Adrenal gland (tissue), 12 donors: Measurements from ENCODE around the gene PEAK1. TPM values are rescaled to one million over a fixed set of nuclear protein-coding genes. Genes with fewer than 3 reads are reported as not detected.
A peak's percentile ranks its signal among the peaks of the same experiment; 100 is the strongest.

ENCODE experiments used
- DNase-seq, 7 donors: peaks; one replicate each; pipeline ENCODE4 v3.0.0-alpha.2; 2019 to 2020
- H3K27ac ChIP-seq, 5 donors: fragments of 200-600 bp; sonication (generic) in 4 of 5; 1 replicate in 3 of 5; 2 replicates in 2 of 5; pipeline versions ENCODE4 v1.5.1 to v1.8.0; 2016 to 2020; ENCODE audit warnings: mild to moderate bottlenecking in 1 of 5
- H3K27me3 ChIP-seq: fragments of 200-600 bp; 2 replicates; pipeline ENCODE4 v1.8.0; 2021
- H3K36me3 ChIP-seq, 2 donors: fragments of 200-600 bp; replicated peaks in 1 of 2; 1 replicate in 1 of 2; 2 replicates in 1 of 2; pipeline versions ENCODE4 v1.5.1 to v1.8.0; 2018 to 2022
- H3K4me1 ChIP-seq, 2 donors: fragments of 200-600 bp; replicated peaks in 1 of 2; 1 replicate in 1 of 2; 2 replicates in 1 of 2; pipeline versions ENCODE4 v1.5.1 to v1.8.0; 2018 to 2021
- H3K4me3 ChIP-seq, 4 donors: fragments of 200-600 bp; sonication (generic) in 3 of 4; one replicate each; pipeline ENCODE4 v1.5.1; 2016 to 2018
- H3K9me3 ChIP-seq, 3 donors: fragments of 200-600 bp; sonication (generic) in 1 of 3; replicated peaks in 1 of 3; 1 replicate in 2 of 3; 2 replicates in 1 of 3; pipeline versions ENCODE4 v1.5.1 to v1.8.0; 2016 to 2021
- CTCF ChIP-seq, 6 experiments: fragments of 450-650 bp in 4 of 6; fragments of 200-600 bp in 2 of 6; sonication (generic) in 1 of 6; IDR thresholded peaks; 1 replicate in 5 of 6; 2 replicates in 1 of 6; pipeline versions ENCODE4 v1.5.1 to v1.8.0; 2016 to 2021; ENCODE audit warnings: antibody characterized with exemption in 6 of 6, mild to moderate bottlenecking in 2 of 6, moderate library complexity in 1 of 6
- POLR2A ChIP-seq, 2 donors: fragments of 450-650 bp; IDR thresholded peaks; one replicate each; pipeline ENCODE4 v1.6.1; 2017; ENCODE audit warnings: antibody characterized with exemption in 2 of 2, mild to moderate bottlenecking in 2 of 2, moderate library complexity in 1 of 2
- WGBS, 4 donors: extraction: QIAGEN DNeasy Blood & Tissue Kit in 2 of 4; methylation state at CpG; one replicate each; pipeline versions ENCODE4 v1.1.5 to v1.1.7; 2013 to 2017; 5-methylcytosine and 5-hydroxymethylcytosine counted together
- intact Hi-C, 2 donors: fragments of 100-400 bp; cut with DNase I; formaldehyde crosslinking; loops; one replicate each; pipeline versions ENCODE4 v1.14.1 to v1.15.0; 2022 to 2023
- polyA plus RNA-seq, 3 donors: library from polyadenylated mRNA; stranded (reverse); fragments of 200-250 nt in 2 of 3; fragments of 350-450 nt in 1 of 3; fragmentation: Illumina TruSeq in 1 of 3; extraction: RNeasy Lipid Tissue Mini Kit (QIAGEN cat#74804) in 1 of 3; gene quantifications; one replicate each; pipeline ENCODE4 v1.2.3, GENCODE V29; 2013 to 2014
- total RNA-seq, 9 donors: library from RNA; depleted of rRNA in 4 of 9; stranded (reverse); fragments of >200 nt in 4 of 9; fragments of 120-200 nt in 1 of 9; fragmentation: NEBNext Ultra II Directional in 1 of 9; extraction: Animal tissue kit (Norgen Biotek cat#: 25700) in 1 of 9; gene quantifications; one replicate each; pipeline versions ENCODE4 v1.1.0 to v1.2.4, GENCODE V29; 2013 to 2023
- donor health status: healthy with polysubstance abuse.
- donor health status: Bipolar disorder and iron deficiency.
- donor health status: DM: yes; HTN: yes; CAD: no.
- donor health status: DM: no; HTN: no; CAD: no.
- donor health status: DM: no; HTN: no; CAD: no.
- donor health status: DM: yes; HTN: yes; CAD: no.

The PEAK1 gene
- total and polyA plus RNA-seq, 12 donors = 3.1 to 68.4 (median 26.4) TPM

GRCh38 chr15:77192451-77192850, 227.5 kb downstream of the PEAK1 start:
- DNase-seq = no peak
- WGBS, 4 donors = 90 to 92% (median 91%) methylated on average over 4 of the region's 4 CpGs
- peaks cover 0 to 11% of the 10 kb centered on the region in 2 donors for H3K4me1 ChIP-seq
- no peaks in the 10 kb centered on the region for H3K27me3 ChIP-seq
- H3K36me3 ChIP-seq = no peaks in the 10 kb centered on the region
- H3K4me3 ChIP-seq = no peak overlapping the region
- intact Hi-C loops = no loop called here
- H3K27ac ChIP-seq = no peak overlapping the region
- TF ChIP-seq CTCF (IDR thresholded peaks at IDR 0.05) = no peak
- TF ChIP-seq POLR2A (IDR thresholded peaks at IDR 0.05) = no peak
- no peaks in the 10 kb centered on the region for H3K9me3 ChIP-seq

GRCh38 chr15:77191230-77191834, 228.6 kb downstream of the PEAK1 start:
- no peaks in the 10 kb centered on the region for H3K27me3 ChIP-seq
- peaks cover 0 to 19% of the 10 kb centered on the region in 2 donors for H3K4me1 ChIP-seq
- WGBS, 4 donors = 80 to 93% (median 92%) methylated on average over 2 of the region's 2 CpGs
- H3K27ac ChIP-seq = no peak overlapping the region
- no peak for DNase-seq
- intact Hi-C loops = no loop called here
- H3K36me3 ChIP-seq = no peaks in the 10 kb centered on the region
- TF ChIP-seq CTCF (IDR thresholded peaks at IDR 0.05) (no peak), POLR2A (IDR thresholded peaks at IDR 0.05) (no peak)
- no peaks in the 10 kb centered on the region for H3K9me3 ChIP-seq
- no peak overlapping the region for H3K4me3 ChIP-seq

GRCh38 chr15:77187751-77188464, 232.0 kb downstream of the PEAK1 start:
- Histone ChIP-seq H3K36me3 (no peaks in the 10 kb centered on the region), H3K9me3 (no peaks in the 10 kb centered on the region), H3K27me3 (no peaks in the 10 kb centered on the region), H3K4me1 (peaks cover 0 to 19% of the 10 kb centered on the region in 2 donors), H3K27ac (peak overlapping the region in 4 of 5 donors; percentile 48 to 84 (median 64)), H3K4me3 (no peak overlapping the region)
- 56 to 62% (median 60%) methylated on average over 4 of the region's 4 CpGs for WGBS, 4 donors
- DNase-seq = peak; percentile 31 to 76 (median 55)
- no peak for TF ChIP-seq CTCF (IDR thresholded peaks at IDR 0.05)
- intact Hi-C loops = loop anchor here in 1 of 2 donors (5.0 to 10.0 kb wide), 2 partner anchors 307 to 354 kb away; no protein-coding TSS in a partner anchor

GRCh38 chr15:77186594-77187011, 233.3 kb downstream of the PEAK1 start:
- intact Hi-C loops = loop anchor here in 1 of 2 donors (5.0 to 10.0 kb wide), 2 partner anchors 308 to 356 kb away; no protein-coding TSS in a partner anchor
- 42 to 53% (median 45%) methylated on average over 3 of the region's 3 CpGs for WGBS, 4 donors

More at GRCh38 chr15:77186594-77187011, 233.3 kb downstream of the PEAK1 start:
- no peaks in the 10 kb centered on the region for H3K36me3 ChIP-seq
- H3K4me3 ChIP-seq = no peak overlapping the region
- H3K9me3 ChIP-seq = no peaks in the 10 kb centered on the region
- H3K27ac ChIP-seq = peak overlapping the region in 2 of 5 donors; percentile 63 to 84
- no peak for TF ChIP-seq POLR2A (IDR thresholded peaks at IDR 0.05)
- peak; percentile 20 to 83 (median 58) for TF ChIP-seq CTCF (IDR thresholded peaks at IDR 0.05)
- DNase-seq = peak in 1 of 7 donors; percentile 5
- peaks cover 0 to 19% of the 10 kb centered on the region in 2 donors for H3K4me1 ChIP-seq
- H3K27me3 ChIP-seq = no peaks in the 10 kb centered on the region
